Measurements from ENCODE around the gene PLXNA1. TPM values are rescaled to one million over a fixed set of nuclear protein-coding genes. Genes with fewer than 3 reads are reported as not detected.

Gene PLXNA1
- 6.1 TPM for total RNA-seq

DNA sequence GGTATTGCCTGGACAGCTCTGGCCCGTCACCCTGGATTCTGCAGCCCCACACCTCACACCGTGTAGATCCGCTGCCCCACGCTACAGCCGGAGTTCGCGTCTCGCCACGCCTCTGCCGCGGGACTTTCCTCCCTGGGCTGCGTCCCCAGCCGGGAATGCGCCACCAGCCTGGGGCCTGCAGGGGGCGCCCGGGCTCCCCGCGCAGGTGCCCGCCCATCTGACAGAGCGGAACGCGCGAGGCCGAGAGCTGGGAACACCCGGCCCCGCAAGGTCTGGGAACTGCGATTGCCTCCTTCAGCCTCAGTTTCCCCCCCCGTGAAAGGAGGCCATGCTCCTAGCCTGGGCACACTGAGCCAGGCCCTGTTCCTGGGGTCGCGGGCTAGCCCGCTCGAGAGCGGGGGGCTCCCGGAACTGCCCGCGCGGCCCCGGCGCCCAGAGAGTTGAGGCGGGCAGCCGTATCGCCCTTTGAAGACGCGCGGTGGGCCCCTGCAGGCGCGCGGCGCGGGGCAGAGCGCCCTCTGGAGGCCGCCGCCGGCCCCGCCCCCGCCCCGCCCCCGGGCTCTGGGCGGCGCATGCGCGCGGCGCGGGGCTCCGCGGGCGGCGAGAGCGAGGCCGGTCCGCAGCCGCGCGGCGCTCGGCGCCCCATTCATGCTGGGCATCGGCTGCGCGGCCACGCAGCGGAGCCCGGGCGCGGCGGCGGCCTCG is at the start of gene PLXNA1:
Gene PLXNA1, plus strand, starts transcription at position 645 of the 705 bp plus-strand sequence. CDS start 5,479 bp downstream, outside the sequence.
- Histone ChIP-seq H3K9me3 (ENCODE audit: low read depth, low read length) (no peaks in the 10 kb centered on the region), H3K4me3 (ENCODE audit: low read length) (peak within 1 kb of the TSS; percentile 34), H3K27me3 (ENCODE audit: insufficient read depth, low read length) (peaks cover 12% of the 10 kb centered on the region), H3K4me1 (ENCODE audit: insufficient read depth, low read length) (peaks cover 21% of the 10 kb centered on the region)

GRCh38 chr3:126934031-126934531 is 48.8 kb upstream of the PLXNA1 start:
- Histone ChIP-seq H3K9me3 (ENCODE audit: low read depth, low read length) (no peaks in the 10 kb centered on the region), H3K27me3 (ENCODE audit: insufficient read depth, low read length) (peaks cover 19% of the 10 kb centered on the region), H3K4me3 (ENCODE audit: low read length) (no peak overlapping the region), H3K4me1 (ENCODE audit: insufficient read depth, low read length) (no peaks in the 10 kb centered on the region)

- Histone ChIP-seq H3K27me3 (ENCODE audit: insufficient read depth, low read length) (peaks cover 17% of the 10 kb centered on the region), H3K4me3 (ENCODE audit: low read length) (no peak overlapping the region), H3K9me3 (ENCODE audit: low read depth, low read length) (no peaks in the 10 kb centered on the region), H3K4me1 (ENCODE audit: insufficient read depth, low read length) (no peaks in the 10 kb centered on the region)
These were observed 47.9 kb upstream of the PLXNA1 start for GRCh38 chr3:126934991-126935390.

- Histone ChIP-seq H3K4me3 (ENCODE audit: low read length) (no peak overlapping the region), H3K9me3 (ENCODE audit: low read depth, low read length) (no peaks in the 10 kb centered on the region), H3K4me1 (ENCODE audit: insufficient read depth, low read length) (no peaks in the 10 kb centered on the region), H3K27me3 (ENCODE audit: insufficient read depth, low read length) (peaks cover 10% of the 10 kb centered on the region)
These were observed 47.0 kb upstream of the PLXNA1 start for GRCh38 chr3:126935756-126936509.

DNA sequence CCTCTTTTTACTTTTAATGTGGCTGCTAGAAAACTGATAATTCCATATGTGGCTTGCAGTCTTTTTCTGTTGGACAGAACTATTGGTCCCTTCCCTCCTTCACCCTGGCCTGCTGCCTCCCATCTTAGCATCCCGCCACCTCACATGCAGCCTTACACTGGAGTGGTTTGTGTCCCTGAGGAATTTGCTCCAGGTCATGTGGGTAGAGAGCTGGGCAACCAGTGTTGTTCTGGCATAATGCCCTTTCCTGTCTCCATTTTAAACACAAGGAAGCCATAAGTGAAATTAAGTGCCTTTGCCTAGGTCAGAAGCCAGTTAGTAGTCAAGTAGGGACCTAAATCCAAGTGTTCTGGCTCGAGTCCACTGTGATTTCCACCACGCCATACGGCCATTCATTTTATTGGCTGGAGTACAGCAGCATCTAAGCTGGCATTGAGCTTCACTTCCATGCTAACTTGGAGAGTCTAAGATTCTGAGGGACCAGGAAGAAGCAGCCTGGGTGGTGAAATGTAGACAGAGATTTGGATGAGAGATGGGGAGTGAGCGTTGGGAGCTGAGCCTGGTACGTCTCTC is 46.0 kb upstream of the PLXNA1 start:
- no peaks in the 10 kb centered on the region for H3K9me3 ChIP-seq (ENCODE audit: low read depth, low read length)
- peaks cover 10% of the 10 kb centered on the region for H3K27me3 ChIP-seq (ENCODE audit: insufficient read depth, low read length)
- no peaks in the 10 kb centered on the region for H3K4me1 ChIP-seq (ENCODE audit: insufficient read depth, low read length)
- no peak overlapping the region for H3K4me3 ChIP-seq (ENCODE audit: low read length)

DNA sequence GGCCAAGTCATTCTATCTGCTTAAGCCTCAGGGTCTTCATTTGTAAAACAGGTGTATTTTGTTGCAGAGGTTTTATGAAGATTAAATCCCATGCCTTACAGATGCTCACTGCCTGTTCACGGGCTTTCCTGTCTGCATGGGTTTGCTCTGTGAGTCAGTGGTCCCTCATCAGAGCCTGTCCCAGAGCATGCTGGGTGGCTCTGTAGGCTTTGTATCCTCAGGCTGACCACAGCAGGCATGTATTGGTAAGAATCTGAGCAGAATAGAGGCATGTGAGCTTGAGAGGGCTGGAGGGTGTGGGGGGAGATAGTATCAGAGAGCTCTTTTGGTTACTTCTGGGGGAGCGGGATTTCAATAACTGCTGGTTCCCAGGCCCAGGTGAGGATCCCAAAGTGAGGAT is 45.4 kb upstream of the PLXNA1 start:
- no peaks in the 10 kb centered on the region for H3K9me3 ChIP-seq (ENCODE audit: low read depth, low read length)
- no peak overlapping the region for H3K4me3 ChIP-seq (ENCODE audit: low read length)
- no peaks in the 10 kb centered on the region for H3K4me1 ChIP-seq (ENCODE audit: insufficient read depth, low read length)
- peaks cover 10% of the 10 kb centered on the region for H3K27me3 ChIP-seq (ENCODE audit: insufficient read depth, low read length)

DNA sequence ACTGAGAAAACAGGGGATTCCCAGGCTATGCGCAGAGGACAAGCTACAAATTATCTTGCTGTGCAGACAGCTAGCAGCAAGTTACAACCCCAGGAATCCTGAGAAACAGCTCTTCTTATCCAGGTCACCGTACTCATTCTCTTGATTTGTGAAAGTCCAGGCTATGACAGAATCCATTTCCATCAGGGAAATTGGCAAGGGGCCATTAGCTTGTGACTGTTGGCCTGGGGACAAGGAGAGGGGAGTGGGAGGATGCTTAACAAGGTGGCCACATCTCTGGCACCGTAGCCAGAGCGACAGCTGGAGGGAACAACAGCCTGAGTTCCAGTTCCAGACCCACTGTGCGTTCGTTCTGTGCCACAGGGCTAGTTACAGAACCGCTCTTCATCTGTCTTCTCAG is 44.9 kb upstream of the PLXNA1 start:
- H3K4me3 ChIP-seq (ENCODE audit: low read length): no peak overlapping the region
- peaks cover 9% of the 10 kb centered on the region for H3K27me3 ChIP-seq (ENCODE audit: insufficient read depth, low read length)
- H3K9me3 ChIP-seq (ENCODE audit: low read depth, low read length): no peaks in the 10 kb centered on the region
- H3K4me1 ChIP-seq (ENCODE audit: insufficient read depth, low read length): no peaks in the 10 kb centered on the region

DNA sequence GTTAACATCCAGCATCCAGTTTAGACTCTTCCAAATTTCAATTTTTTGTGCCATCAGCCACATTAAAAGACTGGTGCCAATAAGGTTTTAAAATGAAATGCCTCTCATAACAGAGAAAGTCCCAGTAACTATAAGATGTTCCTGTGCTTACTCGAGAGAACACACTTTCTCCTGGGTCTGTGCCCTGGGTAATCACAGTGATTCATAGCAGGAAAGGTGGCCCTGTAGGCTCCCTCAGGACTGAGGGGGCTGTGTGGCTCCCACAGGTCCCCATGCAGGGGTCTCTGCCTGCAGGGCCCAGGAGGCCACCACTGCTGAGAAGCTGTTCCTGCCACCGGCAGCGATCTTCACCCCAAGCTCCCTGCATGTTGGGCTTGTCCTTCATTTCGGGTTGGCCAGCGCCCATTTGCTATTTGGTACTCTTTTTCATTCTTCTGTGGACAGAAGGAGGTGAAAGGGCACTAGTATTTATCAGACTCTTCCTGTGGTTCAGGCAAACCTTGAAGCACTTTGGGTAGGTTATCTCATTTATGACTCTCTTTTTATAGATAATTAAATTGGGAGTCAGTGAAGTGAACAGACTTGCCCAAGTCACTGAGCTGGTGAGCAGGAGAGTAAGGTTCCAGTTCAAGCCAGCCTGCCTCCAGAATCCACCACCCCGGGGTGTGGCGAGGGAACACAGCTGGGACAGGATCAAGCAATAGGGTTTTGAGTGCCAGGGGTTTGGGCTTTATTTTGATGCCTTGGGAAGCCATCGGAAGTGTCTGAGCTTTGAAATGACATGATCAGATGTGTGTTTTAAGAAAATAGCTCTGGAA is 44.2 kb upstream of the PLXNA1 start:
- Histone ChIP-seq H3K4me3 (ENCODE audit: low read length) (no peak overlapping the region), H3K27me3 (ENCODE audit: insufficient read depth, low read length) (peaks cover 6% of the 10 kb centered on the region), H3K4me1 (ENCODE audit: insufficient read depth, low read length) (no peaks in the 10 kb centered on the region), H3K9me3 (ENCODE audit: low read depth, low read length) (no peaks in the 10 kb centered on the region)

DNA sequence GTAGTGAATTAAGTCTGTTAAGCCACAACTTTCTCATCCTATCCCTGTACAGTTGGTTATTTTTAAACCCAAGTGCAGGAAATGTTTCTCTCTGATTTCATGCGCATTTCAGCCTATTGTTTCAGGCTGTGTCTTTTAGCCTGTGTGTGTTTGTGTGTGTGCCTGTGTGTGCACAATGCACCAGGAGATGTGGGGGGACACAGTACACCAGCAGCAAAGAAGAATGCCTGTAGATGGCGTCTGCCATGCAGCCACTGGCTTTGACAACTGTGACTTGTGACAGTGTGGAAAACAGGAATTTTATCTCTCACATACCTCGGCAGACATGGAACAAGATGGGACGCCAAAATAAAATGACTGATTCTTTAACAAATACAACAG is 43.6 kb upstream of the PLXNA1 start:
- no peaks in the 10 kb centered on the region for H3K9me3 ChIP-seq (ENCODE audit: low read depth, low read length)
- H3K27me3 ChIP-seq (ENCODE audit: insufficient read depth, low read length): peaks cover 3% of the 10 kb centered on the region

GRCh38 chr3:126939733-126940132 is 43.2 kb upstream of the PLXNA1 start:
- no peaks in the 10 kb centered on the region for H3K4me1 ChIP-seq (ENCODE audit: insufficient read depth, low read length)
- H3K27me3 ChIP-seq (ENCODE audit: insufficient read depth, low read length): peaks cover 3% of the 10 kb centered on the region
- no peak overlapping the region for H3K4me3 ChIP-seq (ENCODE audit: low read length)
- no peaks in the 10 kb centered on the region for H3K9me3 ChIP-seq (ENCODE audit: low read depth, low read length)

More for the DNA sequence above, 43.6 kb upstream of the PLXNA1 start:
- Histone ChIP-seq H3K4me3 (ENCODE audit: low read length) (no peak overlapping the region), H3K4me1 (ENCODE audit: insufficient read depth, low read length) (no peaks in the 10 kb centered on the region)

GRCh38 chr3:126941721-126942270 is 41.1 kb upstream of the PLXNA1 start:
- peaks cover 3% of the 10 kb centered on the region for H3K27me3 ChIP-seq (ENCODE audit: insufficient read depth, low read length)
- no peaks in the 10 kb centered on the region for H3K4me1 ChIP-seq (ENCODE audit: insufficient read depth, low read length)
- H3K9me3 ChIP-seq (ENCODE audit: low read depth, low read length): no peaks in the 10 kb centered on the region
- no peak overlapping the region for H3K4me3 ChIP-seq (ENCODE audit: low read length)

DNA sequence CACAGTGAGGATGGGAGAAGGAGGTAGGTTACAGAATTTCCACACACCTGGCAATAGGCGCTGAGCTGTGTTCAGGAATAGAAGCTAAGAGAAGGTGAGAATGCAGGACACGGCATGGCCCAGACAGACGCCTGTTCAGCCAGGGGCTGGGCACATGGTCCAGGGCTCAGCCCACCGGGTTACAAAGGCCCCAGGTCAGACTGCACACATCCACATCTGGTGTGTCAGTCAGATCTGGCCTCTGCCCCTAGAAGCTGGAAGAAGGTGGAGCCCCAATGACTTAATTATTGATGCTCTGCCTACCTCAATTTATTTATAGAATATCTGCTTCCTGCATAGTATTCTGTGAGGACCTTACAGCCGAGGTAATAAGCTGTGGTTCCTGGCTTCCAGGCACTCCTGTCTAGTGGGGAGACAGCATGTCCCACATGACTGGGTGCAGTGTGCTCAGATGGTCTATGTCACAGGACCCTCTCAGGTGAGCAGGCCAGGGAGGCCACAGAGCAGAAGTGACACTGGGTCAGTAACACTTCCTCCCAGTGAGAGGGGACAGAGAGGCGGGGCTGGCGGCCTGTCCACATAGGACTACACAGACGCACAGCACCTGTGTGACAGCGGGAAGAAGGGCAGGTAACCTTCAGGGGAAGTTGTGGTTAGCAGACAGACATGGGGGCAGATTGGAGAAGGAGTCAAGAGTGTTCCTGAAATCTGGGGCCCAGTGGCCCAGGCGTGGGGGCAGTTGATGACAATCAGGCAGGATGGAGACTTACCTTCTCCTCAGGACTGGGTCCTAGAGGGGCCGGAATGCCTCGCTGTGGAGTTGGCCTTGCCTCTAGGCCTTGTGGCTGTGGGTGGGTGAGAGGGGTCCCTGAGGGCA is 38.6 kb upstream of the PLXNA1 start:
- Histone ChIP-seq H3K9me3 (ENCODE audit: low read depth, low read length) (no peaks in the 10 kb centered on the region), H3K4me3 (ENCODE audit: low read length) (no peak overlapping the region), H3K27me3 (ENCODE audit: insufficient read depth, low read length) (no peaks in the 10 kb centered on the region), H3K4me1 (ENCODE audit: insufficient read depth, low read length) (peaks cover 12% of the 10 kb centered on the region)

GRCh38 chr3:126945171-126945721 is 37.7 kb upstream of the PLXNA1 start:
- Histone ChIP-seq H3K4me3 (ENCODE audit: low read length) (no peak overlapping the region), H3K4me1 (ENCODE audit: insufficient read depth, low read length) (peaks cover 12% of the 10 kb centered on the region), H3K27me3 (ENCODE audit: insufficient read depth, low read length) (no peaks in the 10 kb centered on the region), H3K9me3 (ENCODE audit: low read depth, low read length) (no peaks in the 10 kb centered on the region)
